ENCODE results near the gene SCN11A. TPM values are rescaled to one million over a fixed set of nuclear protein-coding genes. Genes with fewer than 3 reads are reported as not detected.

The SCN11A gene
- polyA plus RNA-seq, 2 of the 4 experiments (the other 2 are of a cell fraction) = 0.01 TPM; not detected in 1

DNA sequence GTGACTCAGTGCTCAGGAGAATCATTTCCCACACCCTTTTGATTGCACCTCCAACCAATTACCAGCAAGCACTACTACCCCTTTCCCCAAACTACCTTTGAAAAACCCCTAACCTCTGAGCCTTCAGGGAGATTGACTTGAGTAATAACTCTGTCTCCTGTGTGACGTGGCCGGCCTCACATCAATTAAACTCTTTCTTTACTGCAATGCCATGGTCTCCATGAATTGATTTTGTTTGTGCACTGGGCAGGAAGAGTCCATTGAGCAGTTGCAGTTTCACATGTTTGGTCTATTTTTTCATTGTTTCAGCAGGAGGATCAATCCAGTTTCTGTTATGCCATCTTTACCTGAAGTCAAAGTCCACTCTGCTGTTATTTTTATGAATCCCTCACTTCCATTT is 32.4 kb downstream of the SCN11A start:
- Histone ChIP-seq H3K4me2 (no peak overlapping the region), H3K4me1 (no peaks in the 10 kb centered on the region), H3K4me3 (no peak overlapping the region), H3K27ac (no peak overlapping the region), H3K9me3 (no peaks in the 10 kb centered on the region)
- CTCF ChIA-PET = interaction anchor here (3.9 kb wide), 1 partner anchor 19 kb away, joined by 14 read pairs; no protein-coding TSS in a partner anchor
- FAIRE-seq = no peak
- POLR2A ChIA-PET = no interaction called here
- TF ChIP-seq, protein P1, sequence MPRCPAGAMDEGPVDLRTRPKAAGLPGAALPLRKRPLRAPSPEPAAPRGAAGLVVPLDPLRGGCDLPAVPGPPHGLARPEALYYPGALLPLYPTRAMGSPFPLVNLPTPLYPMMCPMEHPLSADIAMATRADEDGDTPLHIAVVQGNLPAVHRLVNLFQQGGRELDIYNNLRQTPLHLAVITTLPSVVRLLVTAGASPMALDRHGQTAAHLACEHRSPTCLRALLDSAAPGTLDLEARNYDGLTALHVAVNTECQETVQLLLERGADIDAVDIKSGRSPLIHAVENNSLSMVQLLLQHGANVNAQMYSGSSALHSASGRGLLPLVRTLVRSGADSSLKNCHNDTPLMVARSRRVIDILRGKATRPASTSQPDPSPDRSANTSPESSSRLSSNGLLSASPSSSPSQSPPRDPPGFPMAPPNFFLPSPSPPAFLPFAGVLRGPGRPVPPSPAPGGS (IDR thresholded peaks at IDR 0.05) = no peak
- no peak for TF ChIP-seq BHLHE40 (IDR thresholded peaks at IDR 0.05; ENCODE audit: low read depth, low read length)
- TF ChIP-seq GATA3 (IDR thresholded peaks at IDR 0.05; ENCODE audit: borderline replicate concordance) = no peak
- TF ChIP-seq ZC3H11A (IDR thresholded peaks at IDR 0.05) = no peak
- TF ChIP-seq, protein P2, sequence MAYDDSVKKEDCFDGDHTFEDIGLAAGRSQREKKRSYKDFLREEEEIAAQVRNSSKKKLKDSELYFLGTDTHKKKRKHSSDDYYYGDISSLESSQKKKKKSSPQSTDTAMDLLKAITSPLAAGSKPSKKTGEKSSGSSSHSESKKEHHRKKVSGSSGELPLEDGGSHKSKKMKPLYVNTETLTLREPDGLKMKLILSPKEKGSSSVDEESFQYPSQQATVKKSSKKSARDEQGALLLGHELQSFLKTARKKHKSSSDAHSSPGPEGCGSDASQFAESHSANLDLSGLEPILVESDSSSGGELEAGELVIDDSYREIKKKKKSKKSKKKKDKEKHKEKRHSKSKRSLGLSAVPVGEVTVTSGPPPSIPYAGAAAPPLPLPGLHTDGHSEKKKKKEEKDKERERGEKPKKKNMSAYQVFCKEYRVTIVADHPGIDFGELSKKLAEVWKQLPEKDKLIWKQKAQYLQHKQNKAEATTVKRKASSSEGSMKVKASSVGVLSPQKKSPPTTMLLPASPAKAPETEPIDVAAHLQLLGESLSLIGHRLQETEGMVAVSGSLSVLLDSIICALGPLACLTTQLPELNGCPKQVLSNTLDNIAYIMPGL (CRISPR knock-in tag; IDR thresholded peaks at IDR 0.05; ENCODE audit: borderline replicate concordance) = no peak
- no peak for TF ChIP-seq RAD21 (conservative IDR thresholded peaks at IDR 0.05 in 1 of 2, IDR thresholded peaks at IDR 0.05 in 1 of 2)
- TF ChIP-seq, protein P3, sequence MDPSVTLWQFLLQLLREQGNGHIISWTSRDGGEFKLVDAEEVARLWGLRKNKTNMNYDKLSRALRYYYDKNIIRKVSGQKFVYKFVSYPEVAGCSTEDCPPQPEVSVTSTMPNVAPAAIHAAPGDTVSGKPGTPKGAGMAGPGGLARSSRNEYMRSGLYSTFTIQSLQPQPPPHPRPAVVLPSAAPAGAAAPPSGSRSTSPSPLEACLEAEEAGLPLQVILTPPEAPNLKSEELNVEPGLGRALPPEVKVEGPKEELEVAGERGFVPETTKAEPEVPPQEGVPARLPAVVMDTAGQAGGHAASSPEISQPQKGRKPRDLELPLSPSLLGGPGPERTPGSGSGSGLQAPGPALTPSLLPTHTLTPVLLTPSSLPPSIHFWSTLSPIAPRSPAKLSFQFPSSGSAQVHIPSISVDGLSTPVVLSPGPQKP (IDR thresholded peaks at IDR 0.05; ENCODE audit: low read depth, low read length) = no peak
- TF ChIP-seq RNF2 (IDR thresholded peaks at IDR 0.05; ENCODE audit: borderline replicate concordance, low read depth) = no peak
- no peak for TF ChIP-seq HEYL (CRISPR knock-in tag; IDR thresholded peaks at IDR 0.05)
- no peak for TF ChIP-seq KDM1A (IDR thresholded peaks at IDR 0.05; ENCODE audit: low read depth)
- no peak for TF ChIP-seq ZFP36 (IDR thresholded peaks at IDR 0.05; ENCODE audit: borderline replicate concordance, partially characterized antibody)
- no peak for TF ChIP-seq MAZ (IDR thresholded peaks at IDR 0.05; ENCODE audit: borderline replicate concordance, low read depth, low read length)
- TF ChIP-seq NPAS2 (CRISPR knock-in tag; IDR thresholded peaks at IDR 0.05; ENCODE audit: borderline replicate concordance) = no peak
- no peak for TF ChIP-seq PHF8 (IDR thresholded peaks at IDR 0.05; ENCODE audit: borderline replicate concordance, low read depth)
- no peak for TF ChIP-seq HOXB5 (CRISPR knock-in tag; IDR thresholded peaks at IDR 0.05)
- TF ChIP-seq, protein P4, sequence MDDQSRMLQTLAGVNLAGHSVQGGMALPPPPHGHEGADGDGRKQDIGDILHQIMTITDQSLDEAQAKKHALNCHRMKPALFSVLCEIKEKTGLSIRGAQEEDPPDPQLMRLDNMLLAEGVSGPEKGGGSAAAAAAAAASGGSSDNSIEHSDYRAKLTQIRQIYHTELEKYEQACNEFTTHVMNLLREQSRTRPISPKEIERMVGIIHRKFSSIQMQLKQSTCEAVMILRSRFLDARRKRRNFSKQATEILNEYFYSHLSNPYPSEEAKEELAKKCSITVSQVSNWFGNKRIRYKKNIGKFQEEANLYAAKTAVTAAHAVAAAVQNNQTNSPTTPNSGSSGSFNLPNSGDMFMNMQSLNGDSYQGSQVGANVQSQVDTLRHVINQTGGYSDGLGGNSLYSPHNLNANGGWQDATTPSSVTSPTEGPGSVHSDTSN (IDR thresholded peaks at IDR 0.05) = no peak
- TF ChIP-seq POLR2AphosphoS2 (conservative IDR thresholded peaks at IDR 0.05; ENCODE audit: low read length) = no peak
- TF ChIP-seq RCOR1 (IDR thresholded peaks at IDR 0.05; ENCODE audit: low read depth, low read length) = no peak
- no peak for DNase-seq (ENCODE audit: low read depth in 1 of 2, low spot score in 1 of 2)
- no peak for ATAC-seq
- WGBS (ENCODE audit: missing lambda C conversion rate) = 18% methylated on average over 2 of the region's 2 CpGs

DNA sequence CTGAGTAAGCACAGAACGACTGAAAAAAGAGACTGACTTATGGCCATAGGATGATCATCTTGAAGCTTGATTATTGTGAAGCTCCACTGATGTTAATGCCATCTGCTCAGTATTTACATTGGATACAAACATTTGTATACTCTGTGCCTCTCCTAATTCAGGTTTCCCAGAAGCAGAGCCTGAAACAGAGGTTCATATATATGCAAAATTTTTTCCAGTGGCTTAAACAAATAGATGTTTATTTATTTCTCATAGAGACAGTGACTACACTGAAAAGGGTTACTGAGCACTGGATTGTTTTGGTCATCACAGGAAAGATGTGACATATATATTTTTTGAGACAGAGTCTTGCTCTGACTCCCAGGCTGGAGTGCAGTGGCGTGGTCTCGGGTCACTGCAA is 36.3 kb downstream of the SCN11A start:
- CTCF ChIA-PET = interaction anchor here (1.4 to 2.5 kb wide), 2 partner anchors 15 kb away, joined by 6 to 11 read pairs; no protein-coding TSS in a partner anchor
- Histone ChIP-seq H3K4me2 (no peak overlapping the region), H3K4me1 (no peaks in the 10 kb centered on the region), H3K27ac (no peak overlapping the region), H3K9me3 (no peaks in the 10 kb centered on the region), H3K4me3 (no peak overlapping the region)
- WGBS (ENCODE audit: missing lambda C conversion rate) = 16% methylated on average over 3 of the region's 3 CpGs
- POLR2A ChIA-PET = no interaction called here
- FAIRE-seq = no peak
- no peak for DNase-seq (ENCODE audit: low read depth in 1 of 2, low spot score in 1 of 2)
- no peak for ATAC-seq
- TF ChIP-seq MAZ (IDR thresholded peaks at IDR 0.05; ENCODE audit: borderline replicate concordance, low read depth, low read length) = no peak
- TF ChIP-seq NPAS2 (CRISPR knock-in tag; IDR thresholded peaks at IDR 0.05; ENCODE audit: borderline replicate concordance) = no peak
- TF ChIP-seq GATA3 (IDR thresholded peaks at IDR 0.05; ENCODE audit: borderline replicate concordance) = no peak
- no peak for TF ChIP-seq SREBF2 (IDR thresholded peaks at IDR 0.05)
- TF ChIP-seq HDAC2 (IDR thresholded peaks at IDR 0.05) = no peak
- TF ChIP-seq FOXS1 (CRISPR knock-in tag; IDR thresholded peaks at IDR 0.05) = no peak
- TF ChIP-seq MAFK (IDR thresholded peaks at IDR 0.05; ENCODE audit: partially characterized antibody) = no peak
- TF ChIP-seq, protein P5, sequence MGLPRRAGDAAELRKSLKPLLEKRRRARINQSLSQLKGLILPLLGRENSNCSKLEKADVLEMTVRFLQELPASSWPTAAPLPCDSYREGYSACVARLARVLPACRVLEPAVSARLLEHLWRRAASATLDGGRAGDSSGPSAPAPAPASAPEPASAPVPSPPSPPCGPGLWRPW (IDR thresholded peaks at IDR 0.05) = no peak
- no peak for TF ChIP-seq MYC (IDR thresholded peaks at IDR 0.05; ENCODE audit: borderline replicate concordance, low read length)
- no peak for TF ChIP-seq HOXB13 (CRISPR knock-in tag; IDR thresholded peaks at IDR 0.05; ENCODE audit: low read depth)
- TF ChIP-seq, protein P6, sequence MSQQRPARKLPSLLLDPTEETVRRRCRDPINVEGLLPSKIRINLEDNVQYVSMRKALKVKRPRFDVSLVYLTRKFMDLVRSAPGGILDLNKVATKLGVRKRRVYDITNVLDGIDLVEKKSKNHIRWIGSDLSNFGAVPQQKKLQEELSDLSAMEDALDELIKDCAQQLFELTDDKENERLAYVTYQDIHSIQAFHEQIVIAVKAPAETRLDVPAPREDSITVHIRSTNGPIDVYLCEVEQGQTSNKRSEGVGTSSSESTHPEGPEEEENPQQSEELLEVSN (IDR thresholded peaks at IDR 0.05; ENCODE audit: borderline replicate concordance, low read depth) = no peak
- TF ChIP-seq ZSCAN20 (CRISPR knock-in tag; IDR thresholded peaks at IDR 0.05) = no peak
- TF ChIP-seq CHD2 (IDR thresholded peaks at IDR 0.05; ENCODE audit: low read length, partially characterized antibody) = no peak
- TF ChIP-seq HOXA7 (CRISPR knock-in tag; IDR thresholded peaks at IDR 0.05) = no peak
- TF ChIP-seq ZNF302 (CRISPR knock-in tag; IDR thresholded peaks at IDR 0.05) = no peak
- TF ChIP-seq EP300 (IDR thresholded peaks at IDR 0.05) = no peak
- TF ChIP-seq, protein P1 (IDR thresholded peaks at IDR 0.05) = no peak

Measured in A549 (cell line).